GM19099 (cell line): ENCODE measurements around the gene NTM.

Source experiments
- POLR2A ChIP-seq: IDR thresholded peaks from 3 replicates; pipeline ENCODE4 v1.6.1; 2011; ENCODE audit warnings: low read depth; ENCODE audit not compliant: insufficient read length; ENCODE audit errors: extremely low read depth

The NTM gene

GRCh38 chr11:131671734-131672133 lies 301.3 kb downstream of the NTM start:
- no peak for TF ChIP-seq POLR2A

GRCh38 chr11:131672191-131672590 lies 301.8 kb downstream of the NTM start:
- no peak for TF ChIP-seq POLR2A

GRCh38 chr11:131674051-131674755 lies 303.8 kb downstream of the NTM start:
- no peak for TF ChIP-seq POLR2A

GRCh38 chr11:131675121-131675888 lies 304.9 kb downstream of the NTM start:
- no peak for TF ChIP-seq POLR2A

GRCh38 chr11:131677828-131678470 lies 307.5 kb downstream of the NTM start:
- TF ChIP-seq POLR2A: no peak

GRCh38 chr11:131678658-131679340 lies 308.4 kb downstream of the NTM start:
- no peak for TF ChIP-seq POLR2A

GRCh38 chr11:131681920-131682319 lies 311.5 kb downstream of the NTM start:
- no peak for TF ChIP-seq POLR2A

GRCh38 chr11:131682373-131683015 lies 312.1 kb downstream of the NTM start:
- no peak for TF ChIP-seq POLR2A

- TF ChIP-seq POLR2A: no peak
Observed at GRCh38 chr11:131683131-131683530, 312.7 kb downstream of the NTM start.

- no peak for TF ChIP-seq POLR2A
Observed at GRCh38 chr11:131683666-131684065, 313.3 kb downstream of the NTM start.

GRCh38 chr11:131684111-131685060 lies 314.0 kb downstream of the NTM start:
- TF ChIP-seq POLR2A: no peak

- no peak for TF ChIP-seq POLR2A
Observed at GRCh38 chr11:131685206-131685605, 314.8 kb downstream of the NTM start.

GRCh38 chr11:131685906-131686305 lies 315.5 kb downstream of the NTM start:
- TF ChIP-seq POLR2A: no peak

- TF ChIP-seq POLR2A: no peak
Observed at GRCh38 chr11:131686836-131687235, 316.4 kb downstream of the NTM start.

GRCh38 chr11:131687291-131688047 lies 317.1 kb downstream of the NTM start:
- no peak for TF ChIP-seq POLR2A
